Aorta (tissue), 5 donors: ENCODE measurements around the gene EML1. TPM values are rescaled to one million over a fixed set of nuclear protein-coding genes. Genes with fewer than 3 reads are reported as not detected.

ENCODE experiments used
- ATAC-seq: fragments of 200-7000 bp; cut with Tn5 transposase; one replicate; pipeline ENCODE4 v1.9.1; 2022; ENCODE audit warnings: moderate library complexity; ENCODE audit not compliant: low FRiP score
- DNase-seq, 2 donors: peaks; one replicate each; pipeline ENCODE4 v3.0.0-alpha.2; 2020
- H3K27ac ChIP-seq, 2 donors: one replicate each; pipeline ENCODE4 v1.5.1; 2013; ENCODE audit warnings: low read length in 2 of 2, mild to moderate bottlenecking in 2 of 2, moderate library complexity in 2 of 2, control low read depth in 1 of 2, inconsistent platforms in 1 of 2, low read depth in 1 of 2
- H3K27me3 ChIP-seq, 2 donors: one replicate each; pipeline ENCODE4 v1.6.1; 2013; ENCODE audit warnings: control low read depth in 1 of 2, low read length in 1 of 2, mild to moderate bottlenecking in 1 of 2, moderate library complexity in 1 of 2; ENCODE audit not compliant: insufficient read depth in 2 of 2, control insufficient read depth in 1 of 2
- H3K36me3 ChIP-seq, 2 donors: one replicate each; pipeline ENCODE4 v1.6.1; 2013; ENCODE audit warnings: control low read depth in 1 of 2, low read length in 1 of 2, mild to moderate bottlenecking in 1 of 2; ENCODE audit not compliant: insufficient read depth in 2 of 2, control insufficient read depth in 1 of 2
- H3K4me1 ChIP-seq, 2 donors: one replicate each; pipeline ENCODE4 v1.6.1; 2013; ENCODE audit warnings: low read length in 2 of 2, control low read depth in 1 of 2, mild to moderate bottlenecking in 1 of 2, moderate library complexity in 1 of 2; ENCODE audit not compliant: insufficient read depth in 2 of 2, control insufficient read depth in 1 of 2
- H3K4me3 ChIP-seq, 2 donors: one replicate each; pipeline ENCODE4 v1.5.1; 2013; ENCODE audit warnings: low read length in 2 of 2, control low read depth in 1 of 2, mild to moderate bottlenecking in 1 of 2
- H3K9me3 ChIP-seq: one replicate; pipeline ENCODE4 v1.6.1; 2013; ENCODE audit warnings: mild to moderate bottlenecking, low read length; ENCODE audit not compliant: control insufficient read depth
- WGBS, 2 donors: extraction: QIAGEN DNeasy Blood & Tissue Kit; methylation state at CpG; one replicate each; pipeline ENCODE4 v1.1.7; 2013; 5-methylcytosine and 5-hydroxymethylcytosine counted together
- intact Hi-C, 2 donors: fragments of 100-400 bp; cut with DNase I; formaldehyde crosslinking; loops; one replicate each; pipeline versions ENCODE4 v1.14.2 to v1.15.0; 2022
- polyA plus RNA-seq, 2 donors: library from polyadenylated mRNA; stranded (reverse); fragments of 200-250 nt; gene quantifications; one replicate each; pipeline ENCODE4 v1.2.3, GENCODE V29; 2013
- total RNA-seq, 2 donors: library from RNA; stranded (reverse); fragmentation: NEBNext Ultra II Directional; extraction: Animal tissue kit (Norgen Biotek cat#: 25700); gene quantifications; one replicate each; pipeline ENCODE4 v1.2.1, GENCODE V29; 2021
- donor health status: healthy with polysubstance abuse.
- donor health status: Bipolar disorder and iron deficiency.
- donor health status: DM: no; HTN: no; CAD: no.
- donor health status: DM: no; HTN: no; CAD: no.
- donor health status: DM: yes; HTN: yes; CAD: no.

EML1 gene
- total and polyA plus RNA-seq, 4 donors = 4.8 to 62.0 (median 36.6) TPM

- ATAC-seq (no peak), DNase-seq (no peak)
- Histone ChIP-seq H3K4me1 (no peaks in the 10 kb centered on the region), H3K27me3 (no peaks in the 10 kb centered on the region), H3K36me3 (no peaks in the 10 kb centered on the region), H3K9me3 (no peaks in the 10 kb centered on the region), H3K27ac (no peak overlapping the region), H3K4me3 (no peak overlapping the region)
- intact Hi-C loops = loop anchor here in 1 of 2 donors (2.0 kb wide), 1 partner anchor 28 kb away; no protein-coding TSS in a partner anchor
- WGBS, 2 donors = 92 to 95% methylated on average over 2 of the region's 2 CpGs
Measured at GRCh38 chr14:99810559-99810874, 17.3 kb downstream of the EML1 start.

- Histone ChIP-seq H3K4me1 (no peaks in the 10 kb centered on the region), H3K27me3 (no peaks in the 10 kb centered on the region), H3K4me3 (no peak overlapping the region), H3K27ac (no peak overlapping the region), H3K9me3 (no peaks in the 10 kb centered on the region), H3K36me3 (no peaks in the 10 kb centered on the region)
- WGBS, 2 donors = 94% methylated on average over 9 of the region's 9 CpGs
- no peak for ATAC-seq
- intact Hi-C loops = no loop called here
- DNase-seq = no peak
Measured at GRCh38 chr14:99812096-99812750, 19.0 kb downstream of the EML1 start.

GRCh38 chr14:99812892-99813291 lies 19.7 kb downstream of the EML1 start:
- intact Hi-C loops = no loop called here

GRCh38 chr14:99815696-99816095 lies 22.5 kb downstream of the EML1 start:
- 64 to 83% methylated on average over 6 of the region's 6 CpGs for WGBS, 2 donors
- ATAC-seq = no peak
- DNase-seq = no peak
- Histone ChIP-seq H3K4me1 (no peaks in the 10 kb centered on the region), H3K36me3 (no peaks in the 10 kb centered on the region), H3K27me3 (no peaks in the 10 kb centered on the region), H3K27ac (no peak overlapping the region), H3K4me3 (no peak overlapping the region), H3K9me3 (no peaks in the 10 kb centered on the region)
- intact Hi-C loops = no loop called here

More at GRCh38 chr14:99812892-99813291, 19.7 kb downstream of the EML1 start:
- H3K27ac ChIP-seq = no peak overlapping the region
- 91 to 95% methylated on average over 6 of the region's 6 CpGs for WGBS, 2 donors
- H3K4me3 ChIP-seq = no peak overlapping the region
- no peaks in the 10 kb centered on the region for H3K27me3 ChIP-seq
- ATAC-seq = no peak
- no peak for DNase-seq
- H3K9me3 ChIP-seq = no peaks in the 10 kb centered on the region
- H3K36me3 ChIP-seq = no peaks in the 10 kb centered on the region
- no peaks in the 10 kb centered on the region for H3K4me1 ChIP-seq

- DNase-seq (no peak), ATAC-seq (no peak)
- no peaks in the 10 kb centered on the region for H3K27me3 ChIP-seq
- H3K36me3 ChIP-seq = no peaks in the 10 kb centered on the region
- intact Hi-C loops = no loop called here
- no peaks in the 10 kb centered on the region for H3K4me1 ChIP-seq
- no peak overlapping the region for H3K4me3 ChIP-seq
- H3K27ac ChIP-seq = no peak overlapping the region
- no peaks in the 10 kb centered on the region for H3K9me3 ChIP-seq
- 82 to 86% methylated on average over 7 of the region's 7 CpGs for WGBS, 2 donors
Measured at GRCh38 chr14:99816217-99816616, 23.0 kb downstream of the EML1 start.

- H3K4me3 ChIP-seq = no peak overlapping the region
- H3K9me3 ChIP-seq = no peaks in the 10 kb centered on the region
- no peaks in the 10 kb centered on the region for H3K27me3 ChIP-seq
- DNase-seq = no peak
- H3K36me3 ChIP-seq = no peaks in the 10 kb centered on the region
- no peaks in the 10 kb centered on the region for H3K4me1 ChIP-seq
- ATAC-seq = no peak
- WGBS, 2 donors = 51 to 96% methylated on average over 3 of the region's 3 CpGs
- intact Hi-C loops = no loop called here
- no peak overlapping the region for H3K27ac ChIP-seq
Measured at GRCh38 chr14:99816642-99817041, 23.4 kb downstream of the EML1 start.

GRCh38 chr14:99817331-99817730 lies 24.1 kb downstream of the EML1 start:
- Histone ChIP-seq H3K36me3 (no peaks in the 10 kb centered on the region), H3K9me3 (no peaks in the 10 kb centered on the region), H3K4me3 (no peak overlapping the region), H3K27ac (no peak overlapping the region), H3K4me1 (no peaks in the 10 kb centered on the region), H3K27me3 (no peaks in the 10 kb centered on the region)
- intact Hi-C loops = no loop called here
- ATAC-seq (no peak), DNase-seq (no peak)
- 94 to 96% methylated on average over 10 of the region's 10 CpGs for WGBS, 2 donors

GRCh38 chr14:99818503-99819036 lies 25.4 kb downstream of the EML1 start:
- Histone ChIP-seq H3K4me1 (no peaks in the 10 kb centered on the region), H3K27ac (no peak overlapping the region), H3K36me3 (no peaks in the 10 kb centered on the region), H3K9me3 (no peaks in the 10 kb centered on the region), H3K4me3 (no peak overlapping the region), H3K27me3 (no peaks in the 10 kb centered on the region)
- no peak for DNase-seq
- WGBS, 2 donors = 86 to 95% methylated on average over 11 of the region's 11 CpGs
- intact Hi-C loops = no loop called here
- no peak for ATAC-seq

- 76 to 79% methylated on average over 14 to 15 of the region's 15 CpGs for WGBS, 2 donors
- ATAC-seq = no peak
- intact Hi-C loops = no loop called here
- DNase-seq = no peak
- H3K27me3 ChIP-seq = no peaks in the 10 kb centered on the region
- no peaks in the 10 kb centered on the region for H3K9me3 ChIP-seq
- no peaks in the 10 kb centered on the region for H3K36me3 ChIP-seq
- H3K27ac ChIP-seq = no peak overlapping the region
- no peaks in the 10 kb centered on the region for H3K4me1 ChIP-seq
- no peak overlapping the region for H3K4me3 ChIP-seq
Measured at GRCh38 chr14:99819514-99819913, 26.3 kb downstream of the EML1 start.
